ENCODE results near the gene STBD1.

GRCh38 chr4:76342803-76343202, 36.3 kb downstream of the STBD1 start:
- TF ChIP-seq POLR2A (IDR thresholded peaks at IDR 0.05): no peak
- TF ChIP-seq, protein P1, sequence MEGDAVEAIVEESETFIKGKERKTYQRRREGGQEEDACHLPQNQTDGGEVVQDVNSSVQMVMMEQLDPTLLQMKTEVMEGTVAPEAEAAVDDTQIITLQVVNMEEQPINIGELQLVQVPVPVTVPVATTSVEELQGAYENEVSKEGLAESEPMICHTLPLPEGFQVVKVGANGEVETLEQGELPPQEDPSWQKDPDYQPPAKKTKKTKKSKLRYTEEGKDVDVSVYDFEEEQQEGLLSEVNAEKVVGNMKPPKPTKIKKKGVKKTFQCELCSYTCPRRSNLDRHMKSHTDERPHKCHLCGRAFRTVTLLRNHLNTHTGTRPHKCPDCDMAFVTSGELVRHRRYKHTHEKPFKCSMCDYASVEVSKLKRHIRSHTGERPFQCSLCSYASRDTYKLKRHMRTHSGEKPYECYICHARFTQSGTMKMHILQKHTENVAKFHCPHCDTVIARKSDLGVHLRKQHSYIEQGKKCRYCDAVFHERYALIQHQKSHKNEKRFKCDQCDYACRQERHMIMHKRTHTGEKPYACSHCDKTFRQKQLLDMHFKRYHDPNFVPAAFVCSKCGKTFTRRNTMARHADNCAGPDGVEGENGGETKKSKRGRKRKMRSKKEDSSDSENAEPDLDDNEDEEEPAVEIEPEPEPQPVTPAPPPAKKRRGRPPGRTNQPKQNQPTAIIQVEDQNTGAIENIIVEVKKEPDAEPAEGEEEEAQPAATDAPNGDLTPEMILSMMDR (IDR thresholded peaks at IDR 0.05 in 8 of 11, conservative IDR thresholded peaks at IDR 0.05 in 3 of 11): no peak
